ENCODE results near the gene ADAP1. TPM values are rescaled to one million over a fixed set of nuclear protein-coding genes. Genes with fewer than 3 reads are reported as not detected.

Gene ADAP1, protein sequence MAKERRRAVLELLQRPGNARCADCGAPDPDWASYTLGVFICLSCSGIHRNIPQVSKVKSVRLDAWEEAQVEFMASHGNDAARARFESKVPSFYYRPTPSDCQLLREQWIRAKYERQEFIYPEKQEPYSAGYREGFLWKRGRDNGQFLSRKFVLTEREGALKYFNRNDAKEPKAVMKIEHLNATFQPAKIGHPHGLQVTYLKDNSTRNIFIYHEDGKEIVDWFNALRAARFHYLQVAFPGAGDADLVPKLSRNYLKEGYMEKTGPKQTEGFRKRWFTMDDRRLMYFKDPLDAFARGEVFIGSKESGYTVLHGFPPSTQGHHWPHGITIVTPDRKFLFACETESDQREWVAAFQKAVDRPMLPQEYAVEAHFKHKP
- total RNA-seq, result 11.3 TPM

DNA sequence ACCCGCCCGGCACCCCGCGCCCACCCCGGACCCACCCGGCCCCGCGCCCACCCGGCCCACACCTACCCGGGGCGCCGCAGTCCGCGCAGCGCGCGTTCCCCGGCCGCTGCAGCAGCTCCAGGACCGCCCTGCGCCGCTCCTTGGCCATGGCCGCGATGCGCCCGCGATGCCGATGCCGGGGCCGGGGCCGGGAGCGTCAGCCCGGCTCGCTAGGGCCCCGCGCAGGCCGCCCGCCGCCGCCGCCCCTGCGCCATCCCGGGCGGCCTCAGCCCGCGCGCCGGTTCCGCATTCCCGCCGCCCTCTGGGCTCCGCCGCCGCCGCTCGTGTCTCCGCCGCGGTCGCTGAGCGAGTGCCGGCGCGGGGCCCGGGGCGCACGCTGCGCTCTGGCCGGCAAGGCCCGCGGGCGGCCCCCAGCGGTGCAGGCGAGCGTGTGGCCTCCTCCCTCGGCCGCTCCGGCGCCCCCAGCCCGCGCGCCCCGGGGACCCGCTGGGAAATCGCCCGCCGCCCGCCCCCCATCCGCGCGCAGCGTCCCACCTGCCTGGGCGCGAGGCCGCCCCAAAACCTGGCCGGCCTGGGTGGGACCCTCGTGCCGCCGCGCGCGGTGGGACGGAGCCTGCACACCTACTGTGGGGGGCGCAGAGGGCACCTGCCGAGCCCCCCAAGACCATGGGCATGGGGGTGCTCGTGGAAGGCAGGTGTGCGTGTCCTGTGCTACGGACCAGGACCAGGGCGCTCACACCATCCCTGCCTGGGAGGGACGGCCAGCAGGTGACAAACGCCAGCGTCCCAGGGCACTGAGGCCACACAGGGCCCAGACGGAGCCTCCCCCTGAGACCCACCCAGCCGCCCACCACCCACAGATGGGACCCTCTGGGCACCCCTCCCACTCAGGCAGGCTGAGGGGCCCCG lies at the start of gene ADAP1:
Gene ADAP1, minus strand, starts transcription at position 351 of the 909 bp plus-strand sequence. Its CDS starts 203 bp downstream, at position 148.

DNA sequence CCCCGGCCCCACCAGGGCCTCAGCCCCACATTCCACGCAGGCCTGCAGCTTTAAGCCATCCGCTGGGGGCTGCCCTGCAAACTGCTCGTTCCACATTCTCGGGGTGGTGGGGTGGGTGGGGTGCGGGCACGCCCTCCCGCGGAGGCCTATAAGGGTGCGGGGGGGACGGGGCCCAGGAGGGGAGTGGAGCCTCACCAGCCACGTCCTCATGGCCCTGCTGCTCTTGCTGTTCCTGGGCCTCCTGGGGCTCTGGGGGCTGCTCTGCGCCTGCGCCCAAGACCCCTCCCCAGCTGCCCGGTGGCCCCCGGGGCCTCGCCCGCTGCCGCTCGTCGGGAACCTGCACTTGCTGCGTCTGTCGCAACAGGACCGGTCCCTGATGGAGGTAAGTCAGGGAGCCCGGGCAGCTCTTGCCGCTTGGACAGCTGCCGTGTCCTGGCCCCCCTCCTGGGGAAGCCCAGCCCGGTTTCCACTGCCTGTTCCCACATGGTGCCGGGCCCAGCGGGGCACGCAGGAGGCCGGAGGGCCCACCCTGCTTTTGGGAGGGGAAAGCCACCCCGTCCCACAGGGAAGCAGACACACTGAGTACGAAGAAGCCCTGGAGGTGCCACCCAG lies 28.6 kb upstream of the ADAP1 start, which contains the start of gene CYP2W1:
Gene CYP2W1, plus strand, starts transcription at position 178 of the 612 bp plus-strand sequence. Its CDS starts 31 bp downstream, at position 209.

DNA sequence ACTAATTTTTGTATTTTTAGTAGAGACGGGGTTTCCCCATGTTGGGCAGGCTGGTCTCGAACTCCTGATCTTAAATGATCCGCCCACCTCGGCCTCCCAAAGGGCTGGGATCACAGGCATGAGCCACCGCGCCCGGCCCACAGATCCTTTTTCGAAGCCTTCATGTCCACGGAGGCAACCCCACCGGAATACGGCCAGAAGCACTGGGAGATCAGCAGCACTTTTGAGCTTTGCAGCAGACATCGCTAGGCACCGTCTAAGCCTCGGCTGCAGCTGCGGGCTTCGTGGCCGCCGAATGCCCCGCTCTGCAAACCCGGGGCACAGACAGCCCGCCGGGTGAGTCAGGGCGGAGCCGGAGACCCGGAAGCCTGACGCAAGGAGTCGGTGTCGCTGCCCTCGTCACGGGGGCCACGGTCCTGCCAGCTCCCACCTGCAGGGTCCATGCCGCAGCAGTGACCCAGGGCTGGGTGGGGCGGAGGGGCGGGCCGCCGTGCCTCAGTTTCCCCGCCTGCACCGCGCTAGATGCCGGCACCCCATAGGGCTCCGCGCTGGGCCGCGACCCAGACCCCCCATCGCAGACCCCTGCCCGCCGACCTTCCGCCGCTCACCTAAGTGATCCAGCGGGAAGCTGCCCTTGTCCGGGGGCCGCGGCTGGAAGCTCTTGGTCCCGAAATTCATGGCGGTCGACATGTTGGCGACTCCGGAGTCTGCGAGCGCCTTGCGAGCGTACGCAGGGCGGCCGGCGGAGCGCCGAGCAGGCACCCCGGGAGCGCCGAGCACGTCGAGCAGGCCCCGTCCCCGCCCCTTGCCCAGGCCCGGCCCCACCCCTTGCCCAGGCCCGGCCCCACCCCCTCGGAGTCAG lies 20.6 kb upstream of the ADAP1 start, which contains the start of gene COX19:
Gene COX19, minus strand, starts transcription at position 730 of the 862 bp plus-strand sequence. Its CDS starts 40 bp downstream, at position 690.

DNA sequence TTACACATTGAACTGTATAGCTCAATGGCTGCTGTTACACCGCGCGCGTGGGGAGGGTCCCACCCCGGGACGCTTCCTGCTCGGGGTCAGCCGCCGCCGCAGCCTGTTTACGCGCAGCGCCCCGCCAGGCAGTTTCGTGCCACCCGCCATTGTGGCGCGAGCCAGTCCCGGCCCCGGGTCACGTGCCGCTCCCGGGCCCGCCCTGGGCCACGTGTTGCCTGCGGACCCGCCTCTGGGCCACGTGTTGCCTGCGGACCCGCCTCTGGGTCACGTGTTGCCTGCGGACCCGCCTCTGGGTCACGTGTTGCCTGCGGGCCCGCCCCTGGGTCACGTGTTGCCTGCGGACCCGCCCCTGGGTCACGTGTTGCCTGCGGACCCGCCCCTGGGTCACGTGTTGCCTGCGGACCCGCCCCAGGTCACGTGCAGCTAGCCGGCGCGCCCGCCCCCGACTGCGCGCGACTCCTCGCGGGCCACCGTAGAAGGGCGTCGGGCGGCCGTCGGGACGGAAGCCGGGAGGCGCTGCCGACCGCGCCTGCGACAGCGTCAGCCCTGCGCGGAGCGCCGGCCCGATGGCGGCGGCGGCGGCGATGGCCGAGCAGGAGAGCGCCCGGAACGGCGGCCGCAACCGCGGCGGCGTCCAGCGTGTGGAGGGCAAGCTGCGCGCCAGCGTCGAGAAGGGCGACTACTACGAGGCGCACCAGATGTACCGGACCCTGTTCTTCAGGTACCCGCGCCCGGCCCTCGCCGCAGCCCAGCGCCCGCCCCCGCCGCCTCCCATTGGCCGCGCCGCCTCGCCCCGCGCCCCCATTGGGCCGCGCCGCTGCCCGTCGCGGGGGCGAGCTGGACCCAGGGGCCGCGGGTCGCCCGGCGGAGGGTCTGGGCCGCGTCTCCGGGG lies 78.2 kb downstream of the ADAP1 start, which contains the start of gene GET4:
Gene GET4, plus strand, starts transcription at position 478 of the 895 bp plus-strand sequence. Its CDS starts 92 bp downstream, at position 570.

Other genes starting within 250 kb of the ADAP1 start
- gene DNAAF5, start 228.0 kb downstream of the ADAP1 start, total RNA-seq, result 24.9 TPM
- gene PRKAR1B, start 227.4 kb downstream of the ADAP1 start, total RNA-seq, result 37.1 TPM
- gene SUN1, start 122.2 kb downstream of the ADAP1 start, total RNA-seq, result 474 TPM
- gene GET4, start 78.1 kb downstream of the ADAP1 start, total RNA-seq, result 40.3 TPM
- 15.0 TPM for gene COX19, start 20.9 kb upstream of the ADAP1 start, total RNA-seq
- 14.5 TPM for gene CYP2W1, start 28.5 kb upstream of the ADAP1 start, total RNA-seq
- gene GPR146, start 89.9 kb upstream of the ADAP1 start, total RNA-seq, result 9.5 TPM
- gene GPER1, start 133.4 kb upstream of the ADAP1 start, total RNA-seq, result 4.1 TPM
- 17.0 TPM for gene ZFAND2A, start 205.5 kb upstream of the ADAP1 start, total RNA-seq

Data from camera-type eye (tissue), 1 donor.